ENCODE results near the gene LGALS3BP.

- TF ChIP-seq CTCF (optimal IDR thresholded peaks at IDR 0.05 in 1 of 3, IDR thresholded peaks at IDR 0.05 in 1 of 3, conservative IDR thresholded peaks at IDR 0.05 in 1 of 3; ENCODE audit: extremely low read depth in 1 of 3, insufficient read depth in 2 of 3, low read length in 3 of 3) (no peak), EZH2 (IDR thresholded peaks at IDR 0.05; ENCODE audit: low read length) (no peak)
Measured at GRCh38 chr17:78934681-78935418, 44.9 kb downstream of the LGALS3BP start.
